ENCODE results near the gene SLC7A11. TPM values are rescaled to one million over a fixed set of nuclear protein-coding genes. Genes with fewer than 3 reads are reported as not detected.
"Not testable (repeated sequence)": the region's sequence is repeated elsewhere in the genome, so short reads cannot be mapped to it uniquely, and the experiment has no call there.

The SLC7A11 gene
- total RNA-seq, 1 experiment from 2014 or later: 10.1 TPM

- H3K27me3 Mint-ChIP-seq (ENCODE audit: low read depth): no peaks in the 10 kb centered on the region
- peak overlapping the region; percentile 80 for H3K27ac Mint-ChIP-seq
- peaks cover 9% of the 10 kb centered on the region; the same call in 1 of the 2 replicates for H3K36me3 Mint-ChIP-seq
- H3K4me1 Mint-ChIP-seq: peaks cover 45% of the 10 kb centered on the region
- CTCF ChIA-PET: interaction anchor here (0.9 kb wide), 1 partner anchor 398 kb away, joined by 3 read pairs; no protein-coding TSS in a partner anchor
- POLR2A ChIA-PET: no interaction called here
- H3K4me3 Mint-ChIP-seq: no peak overlapping the region
- TF ChIP-seq SMAD3 (CRISPR knock-in tag; IDR thresholded peaks at IDR 0.05; ENCODE audit: borderline replicate concordance) (no peak), ZNF263 (CRISPR knock-in tag; IDR thresholded peaks at IDR 0.05; ENCODE audit: low read depth) (no peak), PREB (CRISPR knock-in tag; IDR thresholded peaks at IDR 0.05; ENCODE audit: borderline replicate concordance) (no peak), CREB1 (CRISPR knock-in tag; IDR thresholded peaks at IDR 0.05) (no peak), CBFB (CRISPR knock-in tag; IDR thresholded peaks at IDR 0.05; ENCODE audit: low read depth) (no peak)
- ATAC-seq (peak; percentile 87), DNase-seq (ENCODE audit: low spot score) (no peak)
- H3K9me3 Mint-ChIP-seq: no peaks in the 10 kb centered on the region
These were observed 24.6 kb downstream of the SLC7A11 start for GRCh38 chr4:138217567-138217966.

- peaks cover 34% of the 10 kb centered on the region for H3K4me1 Mint-ChIP-seq
- no peaks in the 10 kb centered on the region for H3K9me3 Mint-ChIP-seq
- no peak for TF ChIP-seq JUN (CRISPR knock-in tag; IDR thresholded peaks at IDR 0.05)
- TF ChIP-seq ZNF121 (CRISPR knock-in tag; IDR thresholded peaks at IDR 0.05): no peak
- no peak for TF ChIP-seq E2F1 (CRISPR knock-in tag; IDR thresholded peaks at IDR 0.05)
- TF ChIP-seq ZBTB21 (CRISPR knock-in tag; IDR thresholded peaks at IDR 0.05; ENCODE audit: borderline replicate concordance): no peak
- TF ChIP-seq FOXP1 (CRISPR knock-in tag; IDR thresholded peaks at IDR 0.05; ENCODE audit: borderline replicate concordance): no peak
- DNase-seq (ENCODE audit: low spot score) (no peak), ATAC-seq (peak; percentile 84)
- peaks cover 9% of the 10 kb centered on the region; the same call in 1 of the 2 replicates for H3K36me3 Mint-ChIP-seq
- H3K27me3 Mint-ChIP-seq (ENCODE audit: low read depth): no peaks in the 10 kb centered on the region
- peak overlapping the region; percentile 69 for H3K27ac Mint-ChIP-seq
- ChIA-PET POLR2A (interaction anchor here (1.2 kb wide), 1 partner anchor 28 kb away, joined by 4 read pairs; no protein-coding TSS in a partner anchor), CTCF (interaction anchor here (0.6 to 2.3 kb wide), 10 partner anchors 11 to 464 kb away, joined by 3 to 18 read pairs (median 4); no protein-coding TSS in a partner anchor)
- no peak overlapping the region for H3K4me3 Mint-ChIP-seq
These were observed 25.8 kb downstream of the SLC7A11 start for GRCh38 chr4:138216272-138216867.

GRCh38 chr4:138210576-138210975 is 31.6 kb downstream of the SLC7A11 start:
- H3K9me3 Mint-ChIP-seq; CTCF ChIA-PET; H3K27me3 Mint-ChIP-seq (ENCODE audit: low read depth); H3K36me3 Mint-ChIP-seq; H3K4me3 Mint-ChIP-seq; H3K27ac Mint-ChIP-seq; DNase-seq (ENCODE audit: low spot score); ATAC-seq; POLR2A ChIA-PET: not testable (repeated sequence)
- H3K4me1 Mint-ChIP-seq: peaks cover 14% of the 10 kb centered on the region

GRCh38 chr4:138209094-138209493 is 33.1 kb downstream of the SLC7A11 start:
- ATAC-seq (no peak), DNase-seq (ENCODE audit: low spot score) (no peak)
- H3K27me3 Mint-ChIP-seq (ENCODE audit: low read depth): no peaks in the 10 kb centered on the region
- no peaks in the 10 kb centered on the region for H3K9me3 Mint-ChIP-seq
- no peak overlapping the region for H3K27ac Mint-ChIP-seq
- no peak overlapping the region for H3K4me3 Mint-ChIP-seq
- H3K36me3 Mint-ChIP-seq: no peaks in the 10 kb centered on the region
- ChIA-PET CTCF (no interaction called here), POLR2A (no interaction called here)
- H3K4me1 Mint-ChIP-seq: peaks cover 17% of the 10 kb centered on the region
- TF ChIP-seq SOX15 (CRISPR knock-in tag; IDR thresholded peaks at IDR 0.05): no peak
- no peak for TF ChIP-seq STAT6 (CRISPR knock-in tag; conservative IDR thresholded peaks at IDR 0.05; ENCODE audit: low read depth)
- TF ChIP-seq CTCF (IDR thresholded peaks at IDR 0.05): no peak
- TF ChIP-seq ZNF281 (CRISPR knock-in tag; IDR thresholded peaks at IDR 0.05): no peak
- no peak for TF ChIP-seq HMGXB4 (CRISPR knock-in tag; IDR thresholded peaks at IDR 0.05)

All from WTC11 (cell line).